GM18526 (cell line): ENCODE data around the gene RGS21.

Experiments
- POLR2A ChIP-seq: IDR thresholded peaks from 3 replicates; pipeline ENCODE4 v1.6.1; 2011; ENCODE audit not compliant: insufficient read length; ENCODE audit errors: extremely low read depth

RGS21 gene

DNA sequence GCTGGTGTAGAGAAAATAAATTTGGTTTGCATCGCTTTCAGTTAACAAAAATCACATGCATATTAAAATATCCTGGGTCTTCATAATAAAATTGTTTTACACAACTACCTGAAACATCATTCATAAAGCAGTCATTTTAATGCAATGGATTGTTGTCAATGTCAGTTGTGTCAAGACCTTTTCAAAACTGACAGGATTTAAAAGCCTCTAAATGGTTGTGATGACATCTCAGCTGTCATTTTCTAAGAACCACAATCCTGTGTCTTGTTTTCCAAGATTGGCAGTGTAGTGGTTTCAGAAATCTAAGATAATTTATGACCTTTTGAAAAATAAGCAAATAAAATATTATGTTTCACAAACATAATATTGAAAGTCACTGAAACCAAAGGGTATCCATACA is 42.0 kb downstream of the RGS21 start:
- TF ChIP-seq POLR2A = no peak

- no peak for TF ChIP-seq POLR2A
Observed at GRCh38 chr1:192363177-192363576, 46.4 kb downstream of the RGS21 start.

DNA sequence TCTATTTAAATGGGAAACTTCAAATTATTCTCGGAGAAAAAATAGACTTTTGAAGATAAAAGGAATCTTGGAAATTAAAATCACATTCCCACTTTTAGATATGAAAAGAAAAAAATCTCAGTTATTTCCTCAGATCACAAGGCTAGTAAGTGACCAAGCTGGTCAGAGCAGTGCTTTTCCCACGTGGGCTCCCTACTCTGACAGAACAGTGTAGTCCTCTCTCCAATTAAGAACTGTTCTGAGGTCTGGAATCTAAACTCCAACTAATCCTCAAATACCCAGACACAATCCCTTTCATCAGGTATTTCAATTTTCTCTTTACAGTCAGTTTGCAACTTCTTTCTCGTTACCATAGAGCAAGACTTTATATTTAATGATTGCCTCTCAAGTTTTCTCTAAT is 50.6 kb downstream of the RGS21 start:
- TF ChIP-seq POLR2A = no peak

- no peak for TF ChIP-seq POLR2A
Observed at GRCh38 chr1:192375306-192375705, 58.5 kb downstream of the RGS21 start.

GRCh38 chr1:192376374-192376773 is 59.6 kb downstream of the RGS21 start:
- no peak for TF ChIP-seq POLR2A

DNA sequence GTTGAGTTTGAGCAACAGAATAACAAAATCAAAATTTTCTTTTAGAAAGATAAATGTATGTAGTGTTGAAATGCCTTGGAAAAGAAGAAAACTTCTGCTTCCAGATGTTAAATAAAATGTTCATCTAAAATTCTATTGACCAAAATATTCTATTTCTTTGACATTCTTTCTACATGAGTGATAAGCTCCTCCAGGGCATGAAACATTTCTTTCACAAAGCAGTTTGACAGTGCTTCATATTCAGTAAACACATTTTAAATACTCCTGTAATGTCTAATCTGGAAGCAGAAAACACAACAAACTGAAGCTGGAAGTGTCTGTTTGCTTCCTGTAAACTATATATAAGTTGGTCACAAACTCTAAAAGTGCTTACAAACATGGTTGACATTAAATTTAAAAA is 61.5 kb downstream of the RGS21 start:
- no peak for TF ChIP-seq POLR2A

GRCh38 chr1:192378878-192379277 is 62.1 kb downstream of the RGS21 start:
- no peak for TF ChIP-seq POLR2A

DNA sequence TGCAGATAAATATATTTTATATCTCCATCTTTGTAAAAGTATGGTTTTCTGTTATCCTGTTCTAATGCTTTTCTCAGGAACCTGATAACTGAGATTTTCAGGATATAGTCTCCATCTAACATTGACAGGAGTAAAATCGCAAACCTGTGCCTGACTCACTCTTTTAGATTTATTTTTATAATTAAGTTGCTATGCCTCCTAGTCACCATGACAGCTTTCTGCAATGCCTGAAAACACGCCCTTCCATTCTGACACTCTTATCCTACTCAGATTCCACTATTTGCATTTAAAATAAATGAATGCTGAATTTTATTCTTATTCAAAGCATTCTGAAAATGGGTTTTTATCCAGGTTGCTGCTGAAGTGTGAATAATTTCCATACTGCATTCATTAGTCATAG is 62.8 kb downstream of the RGS21 start:
- TF ChIP-seq POLR2A = no peak

DNA sequence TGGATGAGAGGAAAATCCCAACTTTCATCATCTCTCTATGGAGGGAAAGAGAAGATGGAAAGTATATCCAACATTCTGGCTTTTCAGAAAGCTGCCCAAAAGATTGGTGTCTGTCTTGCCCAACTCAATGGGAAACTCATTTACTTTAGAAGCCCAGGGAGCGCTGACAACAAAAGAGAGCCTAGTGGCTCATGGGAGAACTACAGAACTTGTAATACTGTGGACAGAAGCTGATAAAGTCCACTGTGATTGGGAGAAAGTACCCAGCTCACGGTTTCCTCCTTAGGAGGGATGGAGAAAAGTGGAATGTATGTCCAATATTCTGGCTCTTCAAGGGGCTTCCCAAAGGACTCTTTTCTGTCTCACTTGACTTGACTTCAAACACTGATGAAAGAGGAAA is 66.0 kb downstream of the RGS21 start:
- TF ChIP-seq POLR2A = no peak

GRCh38 chr1:192386051-192386650 is 69.4 kb downstream of the RGS21 start:
- TF ChIP-seq POLR2A = no peak

DNA sequence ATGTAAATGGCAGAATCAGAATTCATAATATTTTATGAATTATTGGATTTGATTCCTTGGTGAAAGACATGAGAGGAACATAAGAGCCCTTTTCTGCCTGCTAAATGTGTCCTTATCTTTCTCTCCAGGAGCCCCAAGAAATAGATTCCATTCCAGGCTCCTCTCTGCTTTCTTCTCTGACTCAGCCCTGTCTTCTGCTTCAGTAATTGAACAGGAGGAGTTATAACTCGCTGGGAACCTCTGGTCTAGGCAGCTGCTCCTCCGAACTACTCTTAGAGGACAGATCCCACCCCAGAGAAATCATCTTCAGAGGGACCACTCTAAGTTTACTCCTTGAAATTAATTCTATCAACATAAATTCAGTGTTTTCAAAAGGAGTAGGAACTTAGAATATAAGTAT is 78.4 kb downstream of the RGS21 start:
- no peak for TF ChIP-seq POLR2A

- TF ChIP-seq POLR2A = no peak
Observed at GRCh38 chr1:192395895-192396294, 79.1 kb downstream of the RGS21 start.

- TF ChIP-seq POLR2A = no peak
Observed at GRCh38 chr1:192399161-192399560, 82.4 kb downstream of the RGS21 start.

- no peak for TF ChIP-seq POLR2A
Observed at GRCh38 chr1:192401825-192402224, 85.0 kb downstream of the RGS21 start.

GRCh38 chr1:192402571-192402970 is 85.8 kb downstream of the RGS21 start:
- TF ChIP-seq POLR2A = no peak

GRCh38 chr1:192407206-192407605 is 90.4 kb downstream of the RGS21 start:
- TF ChIP-seq POLR2A = no peak
